ENCODE measurements around the gene BMPER.

BMPER gene

GRCh38 chr7:33909318-33909717 lies 4.0 kb downstream of the BMPER start:
- TF ChIP-seq CTCF (IDR thresholded peaks at IDR 0.05; ENCODE audit: low read depth, low read length), result no peak
- H3K27ac ChIP-seq, result no peak overlapping the region
- peaks cover 9% of the 10 kb centered on the region for H3K27me3 ChIP-seq (ENCODE audit: insufficient read depth, low read depth, severe bottlenecking)

DNA sequence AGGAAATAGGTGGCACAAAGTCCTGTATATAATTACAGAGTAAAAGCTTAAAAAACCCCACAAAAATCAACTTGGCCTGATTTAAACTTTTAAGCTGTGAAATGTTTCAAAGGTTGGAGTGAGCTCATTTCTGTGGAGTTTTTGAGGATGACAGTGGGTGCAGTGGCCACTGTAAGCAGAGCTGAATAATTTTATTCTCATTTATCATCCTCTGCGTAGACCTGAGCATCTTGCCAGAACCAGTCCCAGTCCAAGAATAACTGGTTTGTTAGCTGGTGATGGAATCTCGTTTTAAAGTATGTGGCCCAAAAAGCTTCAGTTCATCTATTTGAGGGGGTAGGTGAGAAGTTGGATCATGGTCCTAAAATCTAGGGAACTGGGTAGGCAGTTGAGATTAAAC lies 4.4 kb downstream of the BMPER start:
- TF ChIP-seq CTCF (IDR thresholded peaks at IDR 0.05; ENCODE audit: low read depth, low read length), result no peak
- H3K36me3 ChIP-seq, result no peaks in the 10 kb centered on the region
- peaks cover 9% of the 10 kb centered on the region for H3K27me3 ChIP-seq (ENCODE audit: insufficient read depth, low read depth, severe bottlenecking)

More at GRCh38 chr7:33909318-33909717, 4.0 kb downstream of the BMPER start:
- DNase-seq, result no peak
- H3K36me3 ChIP-seq, result no peaks in the 10 kb centered on the region
- H3K4me3 ChIP-seq (ENCODE audit: low read depth, low read length), result no peak overlapping the region
- no peaks in the 10 kb centered on the region for H3K9me3 ChIP-seq (ENCODE audit: severe bottlenecking)

DNA sequence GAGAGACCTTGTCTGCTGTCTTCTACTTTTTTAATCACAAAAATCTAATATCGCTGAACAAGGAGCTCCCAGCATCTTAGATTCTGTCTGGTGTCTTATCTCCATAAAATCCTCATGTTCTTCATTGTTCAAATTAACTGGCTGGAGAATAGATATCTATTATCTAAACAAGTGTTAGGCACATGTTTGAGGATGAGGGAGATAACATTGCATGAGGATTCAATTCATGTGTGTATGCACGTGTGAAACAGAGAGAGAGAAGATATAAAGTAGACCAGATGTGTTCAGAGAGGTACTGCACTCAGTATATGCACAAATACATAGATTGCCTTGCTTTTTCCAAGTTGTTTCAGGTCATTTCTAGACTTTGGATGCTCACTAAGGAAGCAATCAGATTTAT lies 5.4 kb downstream of the BMPER start:
- Histone ChIP-seq H3K27me3 (ENCODE audit: insufficient read depth, low read depth, severe bottlenecking) (peaks cover 7% of the 10 kb centered on the region), H3K27ac (no peak overlapping the region), H3K36me3 (no peaks in the 10 kb centered on the region), H3K9me3 (ENCODE audit: severe bottlenecking) (no peaks in the 10 kb centered on the region), H3K4me3 (ENCODE audit: low read depth, low read length) (no peak overlapping the region)
- TF ChIP-seq CTCF (IDR thresholded peaks at IDR 0.05; ENCODE audit: low read depth, low read length), result no peak
- no peak for DNase-seq

More for the DNA sequence above, 4.4 kb downstream of the BMPER start:
- no peak for DNase-seq
- Histone ChIP-seq H3K27ac (no peak overlapping the region), H3K9me3 (ENCODE audit: severe bottlenecking) (no peaks in the 10 kb centered on the region), H3K4me3 (ENCODE audit: low read depth, low read length) (no peak overlapping the region)

GRCh38 chr7:33916357-33917081 lies 11.2 kb downstream of the BMPER start:
- H3K9me3 ChIP-seq (ENCODE audit: severe bottlenecking), result no peaks in the 10 kb centered on the region
- no peak for TF ChIP-seq CTCF (IDR thresholded peaks at IDR 0.05; ENCODE audit: low read depth, low read length)
- no peak overlapping the region for H3K27ac ChIP-seq
- H3K27me3 ChIP-seq (ENCODE audit: insufficient read depth, low read depth, severe bottlenecking), result no peaks in the 10 kb centered on the region
- no peak for DNase-seq
- H3K36me3 ChIP-seq, result no peaks in the 10 kb centered on the region
- no peak overlapping the region for H3K4me3 ChIP-seq (ENCODE audit: low read depth, low read length)

GRCh38 chr7:33917661-33918060 lies 12.3 kb downstream of the BMPER start:
- H3K27ac ChIP-seq, result no peak overlapping the region
- no peaks in the 10 kb centered on the region for H3K27me3 ChIP-seq (ENCODE audit: insufficient read depth, low read depth, severe bottlenecking)
- H3K36me3 ChIP-seq, result no peaks in the 10 kb centered on the region
- no peak overlapping the region for H3K4me3 ChIP-seq (ENCODE audit: low read depth, low read length)
- no peaks in the 10 kb centered on the region for H3K9me3 ChIP-seq (ENCODE audit: severe bottlenecking)
- no peak for DNase-seq
- no peak for TF ChIP-seq CTCF (IDR thresholded peaks at IDR 0.05; ENCODE audit: low read depth, low read length)
